ENCODE data around the gene DARS1.

GRCh38 chr2:135948141-135948540 lies 37.3 kb downstream of the DARS1 start:
- TF ChIP-seq CTCF (IDR thresholded peaks at IDR 0.05; ENCODE audit: insufficient read depth, low read length, poor library complexity, severe bottlenecking) (no peak), EZH2phosphoT487 (conservative IDR thresholded peaks at IDR 0.05; ENCODE audit: low read length) (no peak)

All from SU-DHL-6 (cell line).